ENCODE measurements around the gene PSMB7. TPM values are rescaled to one million over a fixed set of nuclear protein-coding genes. Genes with fewer than 3 reads are reported as not detected.

PSMB7 gene
- total RNA-seq, 4 donors from 2014 or later: 84.3 to 178 (median 135) TPM

- no peak for DNase-seq
- no peaks in the 10 kb centered on the region for H3K27me3 ChIP-seq
- intact Hi-C loops (cut with DNase I): no loop called here
- H3K36me3 ChIP-seq: peaks cover 0 to 2% of the 10 kb centered on the region in 2 donors
- H3K4me3 ChIP-seq (replicated peaks in 1 of 3): no peak overlapping the region
- no peak overlapping the region for H3K27ac ChIP-seq
- WGBS, 2 donors: 94 to 98% methylated on average over 3 to 5 of the region's 5 CpGs
- no peaks in the 10 kb centered on the region for H3K9me3 ChIP-seq
- TF ChIP-seq CTCF (IDR thresholded peaks at IDR 0.05) (no peak), POLR2A (IDR thresholded peaks at IDR 0.05) (no peak)
- H3K4me1 ChIP-seq: no peaks in the 10 kb centered on the region
Observed at GRCh38 chr9:124311283-124311682, 104.0 kb downstream of the PSMB7 start.

- 87 to 89% methylated on average over 15 of the region's 15 CpGs for WGBS, 2 donors
- no peak for DNase-seq
- TF ChIP-seq CTCF (IDR thresholded peaks at IDR 0.05): no peak
- no peak for TF ChIP-seq POLR2A (IDR thresholded peaks at IDR 0.05)
- intact Hi-C loops (cut with DNase I): no loop called here
- Histone ChIP-seq H3K9me3 (no peaks in the 10 kb centered on the region), H3K4me1 (no peaks in the 10 kb centered on the region), H3K27ac (no peak overlapping the region), H3K4me3 (replicated peaks in 1 of 3) (no peak overlapping the region), H3K36me3 (peaks cover 0 to 2% of the 10 kb centered on the region in 2 donors), H3K27me3 (no peaks in the 10 kb centered on the region)
Observed at GRCh38 chr9:124309667-124310084, 105.6 kb downstream of the PSMB7 start.

GRCh38 chr9:124308606-124309491 is 106.4 kb downstream of the PSMB7 start:
- TF ChIP-seq CTCF (IDR thresholded peaks at IDR 0.05): no peak
- no peak for TF ChIP-seq POLR2A (IDR thresholded peaks at IDR 0.05)
- Histone ChIP-seq H3K4me3 (replicated peaks in 1 of 3) (no peak overlapping the region), H3K9me3 (no peaks in the 10 kb centered on the region), H3K4me1 (no peaks in the 10 kb centered on the region), H3K27me3 (no peaks in the 10 kb centered on the region), H3K36me3 (no peaks in the 10 kb centered on the region), H3K27ac (no peak overlapping the region)
- 93 to 95% methylated on average over 20 to 21 of the region's 21 CpGs for WGBS, 2 donors
- no peak for DNase-seq
- intact Hi-C loops (cut with DNase I): no loop called here

GRCh38 chr9:124307379-124308030 is 107.7 kb downstream of the PSMB7 start:
- intact Hi-C loops (cut with DNase I): no loop called here
- WGBS, 2 donors: 84 to 87% methylated on average over 14 to 22 of the region's 24 CpGs
- no peaks in the 10 kb centered on the region for H3K36me3 ChIP-seq
- TF ChIP-seq CTCF (IDR thresholded peaks at IDR 0.05) (no peak), POLR2A (IDR thresholded peaks at IDR 0.05) (no peak)
- no peaks in the 10 kb centered on the region for H3K9me3 ChIP-seq
- no peaks in the 10 kb centered on the region for H3K4me1 ChIP-seq
- no peak overlapping the region for H3K4me3 ChIP-seq (replicated peaks in 1 of 3)
- no peak overlapping the region for H3K27ac ChIP-seq
- no peaks in the 10 kb centered on the region for H3K27me3 ChIP-seq
- DNase-seq: no peak
